ENCODE results near the gene RAB9A. TPM values are rescaled to one million over a fixed set of nuclear protein-coding genes. Genes with fewer than 3 reads are reported as not detected.

Gene RAB9A
- total and polyA plus RNA-seq, 11 donors: 6.8 to 34.2 (median 21.7) TPM

DNA sequence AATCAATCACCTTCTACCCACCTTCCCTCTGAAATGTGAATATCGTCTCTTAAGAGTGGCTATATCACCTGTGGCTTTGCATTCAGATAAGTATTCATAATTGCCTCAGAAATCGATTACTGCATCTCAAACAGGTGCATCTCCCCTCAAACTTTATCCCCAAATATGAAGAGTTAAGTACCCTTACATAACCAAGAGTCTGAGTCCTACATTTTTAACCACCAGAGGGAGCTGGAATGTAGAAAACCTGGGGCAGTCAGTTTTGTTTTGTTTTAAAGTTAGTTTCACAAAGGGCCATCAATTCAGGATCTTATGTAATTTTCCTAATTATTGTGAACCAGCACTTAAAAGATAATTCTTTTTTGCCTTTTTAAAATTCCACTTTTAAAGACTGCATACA lies 30.3 kb upstream of the RAB9A start:
- peak overlapping the region in 5 of 12 donors; percentile 54 to 69 (median 63) for H3K27ac ChIP-seq
- ATAC-seq: peak in 2 of 4 donors; percentile 48 to 49
- TF ChIP-seq POLR2A (IDR thresholded peaks at IDR 0.05): no peak
- TF ChIP-seq, protein P1, sequence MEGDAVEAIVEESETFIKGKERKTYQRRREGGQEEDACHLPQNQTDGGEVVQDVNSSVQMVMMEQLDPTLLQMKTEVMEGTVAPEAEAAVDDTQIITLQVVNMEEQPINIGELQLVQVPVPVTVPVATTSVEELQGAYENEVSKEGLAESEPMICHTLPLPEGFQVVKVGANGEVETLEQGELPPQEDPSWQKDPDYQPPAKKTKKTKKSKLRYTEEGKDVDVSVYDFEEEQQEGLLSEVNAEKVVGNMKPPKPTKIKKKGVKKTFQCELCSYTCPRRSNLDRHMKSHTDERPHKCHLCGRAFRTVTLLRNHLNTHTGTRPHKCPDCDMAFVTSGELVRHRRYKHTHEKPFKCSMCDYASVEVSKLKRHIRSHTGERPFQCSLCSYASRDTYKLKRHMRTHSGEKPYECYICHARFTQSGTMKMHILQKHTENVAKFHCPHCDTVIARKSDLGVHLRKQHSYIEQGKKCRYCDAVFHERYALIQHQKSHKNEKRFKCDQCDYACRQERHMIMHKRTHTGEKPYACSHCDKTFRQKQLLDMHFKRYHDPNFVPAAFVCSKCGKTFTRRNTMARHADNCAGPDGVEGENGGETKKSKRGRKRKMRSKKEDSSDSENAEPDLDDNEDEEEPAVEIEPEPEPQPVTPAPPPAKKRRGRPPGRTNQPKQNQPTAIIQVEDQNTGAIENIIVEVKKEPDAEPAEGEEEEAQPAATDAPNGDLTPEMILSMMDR (IDR thresholded peaks at IDR 0.05): peak; percentile 46 to 69 (median 62)
- peaks cover 0 to 48% (median 17%) of the 10 kb centered on the region in 9 donors for H3K36me3 ChIP-seq
- intact Hi-C loops (cut with DNase I): loop anchor here (2.0 to 10.0 kb wide), 5 partner anchors 76 to 374 kb away; partner anchors contain the start of genes OFD1 (in 1 of the 10) and TRAPPC2 (in 1 of the 10)
- peaks cover 0 to 20% (median 6%) of the 10 kb centered on the region in 12 donors for H3K4me1 ChIP-seq
- DNase-seq: no peak
- peaks cover 0 to 7% (median 0%) of the 10 kb centered on the region in 9 donors for H3K27me3 ChIP-seq
- 13 to 19% (median 15%) methylated on average over 2 of the region's 2 CpGs for WGBS, 4 donors
- peak overlapping the region in 2 of 12 donors; percentile 13 to 21 for H3K4me3 ChIP-seq
- H3K9me3 ChIP-seq: no peaks in the 10 kb centered on the region

DNA sequence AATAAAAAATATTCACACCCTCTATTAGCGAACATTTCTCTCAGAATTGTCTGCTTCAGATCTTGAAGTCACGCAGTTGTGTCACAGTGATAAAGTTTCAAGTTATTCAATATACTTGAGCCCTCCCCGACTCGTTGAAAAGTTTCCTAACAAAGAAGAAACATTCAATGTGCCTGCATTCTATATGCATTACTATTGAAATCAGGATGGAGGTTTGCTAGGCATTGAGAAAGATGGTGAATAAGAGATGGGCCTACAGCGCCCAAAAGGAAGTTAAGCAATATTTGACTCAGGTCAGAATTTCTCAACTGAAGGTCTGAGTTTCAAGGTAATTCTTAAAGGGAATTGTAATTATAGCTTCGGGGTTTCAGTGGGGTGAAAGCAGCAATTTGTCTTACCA lies 29.9 kb upstream of the RAB9A start:
- ATAC-seq (no peak), DNase-seq (no peak)
- Histone ChIP-seq H3K4me3 (peak overlapping the region in 2 of 12 donors; percentile 13 to 21), H3K9me3 (no peaks in the 10 kb centered on the region), H3K27ac (peak overlapping the region in 6 of 12 donors; percentile 8 to 69 (median 61)), H3K4me1 (peaks cover 0 to 16% (median 3%) of the 10 kb centered on the region in 12 donors), H3K36me3 (peaks cover 0 to 51% (median 17%) of the 10 kb centered on the region in 9 donors), H3K27me3 (peaks cover 0 to 7% (median 0%) of the 10 kb centered on the region in 9 donors)
- TF ChIP-seq, protein P1 (IDR thresholded peaks at IDR 0.05): no peak
- TF ChIP-seq POLR2A (IDR thresholded peaks at IDR 0.05): no peak
- intact Hi-C loops (cut with DNase I): loop anchor here (2.0 to 10.0 kb wide), 5 partner anchors 76 to 374 kb away; partner anchors contain the start of genes OFD1 (in 1 of the 10) and TRAPPC2 (in 1 of the 10)
- WGBS, 4 donors: 42 to 54% (median 50%) methylated on average over 6 of the region's 6 CpGs

DNA sequence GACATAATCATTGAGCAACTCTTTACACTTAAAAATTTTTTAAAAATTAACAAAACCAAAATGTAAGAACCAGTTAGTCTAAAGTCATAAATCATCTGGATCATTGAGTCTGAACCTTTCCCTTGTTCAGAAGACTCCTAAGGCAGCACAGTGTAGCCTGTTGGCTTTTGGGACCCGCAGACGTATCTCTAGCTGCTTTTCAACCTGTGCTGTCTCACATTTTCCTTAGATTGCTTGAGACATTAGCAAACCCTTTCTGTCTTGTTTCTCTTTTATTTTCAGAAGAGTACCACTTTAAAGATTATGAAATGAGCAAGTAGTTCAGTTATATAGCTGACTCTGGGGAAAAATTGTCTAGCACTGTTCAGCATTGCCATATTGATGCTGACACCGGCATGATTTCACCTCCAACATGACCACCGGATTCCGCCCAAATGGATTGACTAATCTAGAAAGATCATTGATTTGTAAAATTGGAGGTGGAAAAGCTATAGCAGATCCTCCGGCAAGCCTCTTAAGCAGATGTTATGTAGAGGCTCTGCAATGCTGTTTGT lies 27.1 kb upstream of the RAB9A start:
- Histone ChIP-seq H3K4me1 (peaks cover 0 to 10% (median 1%) of the 10 kb centered on the region in 12 donors), H3K27ac (peak overlapping the region in 2 of 12 donors; percentile 46 to 58), H3K27me3 (no peaks in the 10 kb centered on the region), H3K9me3 (no peaks in the 10 kb centered on the region), H3K36me3 (peaks cover 0 to 50% (median 12%) of the 10 kb centered on the region in 9 donors), H3K4me3 (no peak overlapping the region)
- intact Hi-C loops (cut with DNase I): loop anchor here in 1 of 10 donors (10.0 kb wide), 1 partner anchor 373 kb away; no protein-coding TSS in a partner anchor
- 85 to 91% (median 90%) methylated on average over 6 of the region's 6 CpGs for WGBS, 4 donors
- no peak for TF ChIP-seq POLR2A (IDR thresholded peaks at IDR 0.05)
- TF ChIP-seq, protein P1 (IDR thresholded peaks at IDR 0.05): no peak
- DNase-seq (no peak), ATAC-seq (no peak)

DNA sequence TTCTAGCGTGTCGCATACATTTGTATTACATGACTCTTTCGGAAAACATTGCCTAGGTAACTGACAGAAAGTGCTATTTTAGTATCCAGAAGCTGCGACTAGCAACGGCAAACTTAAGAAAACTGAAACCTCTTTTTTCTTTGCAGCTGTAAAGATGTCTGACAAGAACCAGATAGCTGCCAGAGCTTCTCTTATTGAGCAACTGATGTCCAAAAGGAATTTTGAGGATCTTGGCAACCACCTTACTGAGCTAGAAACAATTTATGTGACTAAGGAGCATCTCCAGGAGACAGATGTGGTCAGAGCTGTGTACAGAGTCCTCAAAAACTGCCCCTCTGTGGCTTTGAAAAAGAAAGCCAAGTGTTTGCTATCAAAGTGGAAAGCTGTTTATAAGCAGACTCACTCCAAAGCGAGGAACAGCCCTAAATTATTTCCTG lies 26.6 kb upstream of the RAB9A start:
- intact Hi-C loops (cut with DNase I): loop anchor here in 1 of 10 donors (10.0 kb wide), 1 partner anchor 372 kb away; no protein-coding TSS in a partner anchor
- H3K27ac ChIP-seq: peak overlapping the region in 2 of 12 donors; percentile 46 to 58

More for the DNA sequence above, 26.6 kb upstream of the RAB9A start:
- no peak for TF ChIP-seq POLR2A (IDR thresholded peaks at IDR 0.05)
- TF ChIP-seq, protein P1 (IDR thresholded peaks at IDR 0.05): no peak
- Histone ChIP-seq H3K27me3 (no peaks in the 10 kb centered on the region), H3K36me3 (peaks cover 0 to 46% (median 12%) of the 10 kb centered on the region in 9 donors), H3K4me3 (no peak overlapping the region), H3K4me1 (peaks cover 0 to 10% (median 5%) of the 10 kb centered on the region in 12 donors), H3K9me3 (no peaks in the 10 kb centered on the region)
- no peak for ATAC-seq
- WGBS, 4 donors: 77 to 83% (median 82%) methylated on average over 6 of the region's 6 CpGs
- no peak for DNase-seq
